IMR-90 (cell line): ENCODE data around the gene NANS. TPM values are rescaled to one million over a fixed set of nuclear protein-coding genes. Genes with fewer than 3 reads are reported as not detected.

Experiments
- ATAC-seq: fragments of 200-7000 bp; cut with Tn5 transposase; 2 replicates; pipeline ENCODE4 v1.9.1; 2020; ENCODE audit warnings: low read depth, mild to moderate bottlenecking, moderate library complexity
- BruUV-seq: library from RNA; stranded (reverse); fragments of 400-500 nt; replicated peaks from 2 replicates; lab custom pipeline; 2021; lab: Mats Ljungman, UMichigan
- CTCF ChIA-PET: fragments of 300-600 bp; formaldehyde crosslinking; extraction: SDS; loops from one replicate; lab custom pipeline; 2021; ENCODE audit warnings: antibody characterized with exemption; lab: Yijun Ruan, JAX
- POLR2A ChIA-PET: fragments of 300-600 bp; sonication (Branson Sonifier 250); formaldehyde crosslinking; loops from one replicate; lab custom pipeline; 2022; ENCODE audit warnings: antibody characterized with exemption; ENCODE audit not compliant: unreplicated experiment; lab: Charles Lee
- DNase-seq: peaks from one replicate; pipeline ENCODE4 v3.0.0; 2013
- H2AFZ ChIP-seq: replicated peaks from 2 replicates; pipeline ENCODE3; 2013; ENCODE audit warnings: low read length, mild to moderate bottlenecking; ENCODE audit not compliant: poor library complexity
- H2AK5ac ChIP-seq: 2 replicates; pipeline ENCODE4 v1.6.1; 2013; ENCODE audit warnings: low read depth, low read length, inconsistent platforms
- H2AK9ac ChIP-seq: replicated peaks from 2 replicates; pipeline ENCODE3; 2013; ENCODE audit warnings: mild to moderate bottlenecking, low read depth, low read length, moderate library complexity; ENCODE audit not compliant: poor library complexity
- H2BK120ac ChIP-seq: 2 replicates; pipeline ENCODE4 v1.6.1; 2013; ENCODE audit warnings: low read depth, low read length, inconsistent platforms
- H2BK15ac ChIP-seq: 3 replicates; pipeline ENCODE4 v1.6.1; 2013; ENCODE audit warnings: low read depth, low read length, inconsistent platforms
- H2BK20ac ChIP-seq: 2 replicates; pipeline ENCODE4 v1.6.1; 2013; ENCODE audit warnings: low read depth, mild to moderate bottlenecking, inconsistent platforms, low read length, moderate library complexity
- H2BK5ac ChIP-seq: 2 replicates; pipeline ENCODE4 v1.6.1; 2013; ENCODE audit warnings: mild to moderate bottlenecking, low read depth, low read length, inconsistent platforms; ENCODE audit not compliant: poor library complexity, severe bottlenecking
- H3K14ac ChIP-seq: replicated peaks from 2 replicates; pipeline ENCODE4 v1.6.1; 2013; ENCODE audit warnings: low read depth, low read length, inconsistent platforms
- H3K18ac ChIP-seq: 2 replicates; pipeline ENCODE4 v1.6.1; 2013; ENCODE audit warnings: low read depth, low read length, control low read depth
- H3K23ac ChIP-seq: 2 replicates; pipeline ENCODE4 v1.6.1; 2013; ENCODE audit warnings: low read depth, low read length, inconsistent platforms
- H3K27ac ChIP-seq: 2 replicates; pipeline ENCODE4 v1.5.1; 2013; ENCODE audit warnings: mild to moderate bottlenecking, control low read depth, low read length; ENCODE audit not compliant: insufficient read depth
- H3K27me3 ChIP-seq: 2 replicates; pipeline ENCODE4 v1.6.1; 2013; ENCODE audit warnings: low read length; ENCODE audit not compliant: control insufficient read depth, insufficient read depth
- H3K36me3 ChIP-seq: 2 replicates; pipeline ENCODE4 v1.6.1; 2013; ENCODE audit warnings: low read length, mixed read lengths; ENCODE audit not compliant: control insufficient read depth, insufficient read depth
- H3K4ac ChIP-seq: 2 replicates; pipeline ENCODE4 v1.6.1; 2013; ENCODE audit warnings: low read depth, low read length, inconsistent platforms
- H3K4me1 ChIP-seq: 2 replicates; pipeline ENCODE4 v1.6.1; 2013; ENCODE audit warnings: low read length, mixed read lengths; ENCODE audit not compliant: control insufficient read depth, insufficient read depth
- H3K4me2 ChIP-seq: 2 replicates; pipeline ENCODE4 v1.6.1; 2013; ENCODE audit warnings: low read depth, mild to moderate bottlenecking, control low read depth, low read length, moderate library complexity
- H3K4me3 ChIP-seq: 2 replicates; pipeline ENCODE4 v1.5.1; 2013; ENCODE audit warnings: low read depth, mild to moderate bottlenecking, control low read depth, low read length, moderate library complexity; ENCODE audit not compliant: insufficient read depth
- H3K56ac ChIP-seq: 2 replicates; pipeline ENCODE4 v1.6.1; 2013; ENCODE audit warnings: low read length, inconsistent platforms; ENCODE audit not compliant: insufficient read depth; ENCODE audit errors: extremely low read depth
- H3K79me1 ChIP-seq, 2 experiments: 2 replicates each; pipeline ENCODE4 v1.6.1; 2013; ENCODE audit warnings: low read length in 2 of 2, inconsistent platforms in 1 of 2, low read depth in 1 of 2
- H3K9ac ChIP-seq: 2 replicates; pipeline ENCODE4 v1.6.1; 2013; ENCODE audit warnings: low read depth, low read length, control low read depth
- H3K9me1 ChIP-seq: 2 replicates; pipeline ENCODE4 v1.6.1; 2013; ENCODE audit warnings: low read length, inconsistent platforms; ENCODE audit not compliant: insufficient read depth
- H3K9me3 ChIP-seq: 2 replicates; pipeline ENCODE4 v1.6.1; 2013; ENCODE audit warnings: low read length; ENCODE audit not compliant: control insufficient read depth, insufficient read depth
- H4K20me1 ChIP-seq: 2 replicates; pipeline ENCODE4 v1.6.1; 2013; ENCODE audit warnings: low read length, inconsistent platforms; ENCODE audit not compliant: insufficient read depth
- H4K5ac ChIP-seq: 2 replicates; pipeline ENCODE4 v1.6.1; 2013; ENCODE audit warnings: mild to moderate bottlenecking, low read depth, low read length, control low read depth
- H4K8ac ChIP-seq, 2 experiments: 2 replicates each; pipeline ENCODE4 v1.6.1; 2013; ENCODE audit warnings: low read depth in 2 of 2, low read length in 2 of 2, control low read depth in 1 of 2, inconsistent platforms in 1 of 2
- H4K91ac ChIP-seq: 2 replicates; pipeline ENCODE4 v1.6.1; 2013; ENCODE audit warnings: low read depth, low read length, inconsistent platforms; ENCODE audit not compliant: insufficient read depth
- RAD21 ChIP-seq: IDR thresholded peaks from 2 replicates; pipeline ENCODE4 v1.6.1; 2012; ENCODE audit warnings: low read length, improper control_type of control experiment
- WGBS, 2 experiments: methylation state at CpG; one replicate each; pipeline versions ENCODE4 v1.1.5 to v1.1.7; 2013; ENCODE audit warnings: missing lambda C conversion rate in 2 of 2; ENCODE audit not compliant: insufficient read length in 1 of 2; ENCODE audit errors: extremely low coverage in 2 of 2; 5-methylcytosine and 5-hydroxymethylcytosine counted together
- dilution Hi-C: fragments of 300-500 bp; cut with HindIII; formaldehyde crosslinking; loops from one replicate; pipeline ENCODE4 v1.14.3; 2018; ENCODE audit warnings: low sequenced_read_pairs; ENCODE audit not compliant: unreplicated experiment
- in situ Hi-C: fragments of 300-500 bp; cut with MboI; formaldehyde crosslinking; loops from 3 replicates; pipeline ENCODE4 v1.14.3; 2019; ENCODE audit warnings: low sequenced_read_pairs, inconsistent platforms, mixed read lengths
- intact Hi-C: fragments of 100-400 bp; cut with micrococcal nuclease; formaldehyde crosslinking; loops from 2 replicates; pipeline ENCODE4 v1.10.0; 2022
- polyA plus RNA-seq, 3 experiments: library from polyadenylated mRNA; depleted of rRNA; stranded (reverse); fragments of >200 nt; gene quantifications; 2 replicates each; pipeline ENCODE4 v1.2.3, GENCODE V29; 2012; ENCODE audit warnings: low replicate concordance in 1 of 3
- total RNA-seq: library from RNA; depleted of rRNA; stranded (reverse); fragments of >200 nt; gene quantifications from 2 replicates; pipeline ENCODE4 v1.2.3, GENCODE V29; 2012

NANS gene
- total and polyA plus RNA-seq, 2 of the 4 experiments (the other 2 are of a cell fraction) = 210 to 306 TPM

GRCh38 chr9:98097836-98098235 lies 41.3 kb downstream of the NANS start:
- WGBS, 2 experiments = 100% methylated on average over 1 of the region's 4 CpGs; no CpG with 5 or more reads in 1 of the 2 experiments

More at GRCh38 chr9:98097836-98098235, 41.3 kb downstream of the NANS start:
- H2AK5ac ChIP-seq = no peak overlapping the region
- H2BK20ac ChIP-seq = no peak overlapping the region
- H3K9ac ChIP-seq = no peak overlapping the region
- TF ChIP-seq RAD21 = no peak
- H3K36me3 ChIP-seq = peaks cover 1% of the 10 kb centered on the region; the same call in 1 of the 2 replicates
- H3K27me3 ChIP-seq = no peaks in the 10 kb centered on the region
- ChIA-PET CTCF (no interaction called here), POLR2A (no interaction called here)
- intact Hi-C loops = no loop called here
- no peak overlapping the region for H3K4me3 ChIP-seq
- no peak overlapping the region for H4K8ac ChIP-seq
- in situ Hi-C loops = no loop called here
- ATAC-seq (no peak), DNase-seq (no peak)
- H3K27ac ChIP-seq = no peak overlapping the region
- no peak overlapping the region for H2AFZ ChIP-seq
- no peaks in the 10 kb centered on the region for H3K9me3 ChIP-seq
- no peak overlapping the region for H3K56ac ChIP-seq
- H3K9me1 ChIP-seq = no peaks in the 10 kb centered on the region; the same call in 1 of the 2 replicates
- no peak overlapping the region for H3K23ac ChIP-seq
- dilution Hi-C loops = no loop called here
- H3K18ac ChIP-seq = no peak overlapping the region
- H4K5ac ChIP-seq = no peak overlapping the region
- H4K20me1 ChIP-seq = no peaks in the 10 kb centered on the region
- BruUV-seq = no TSS peak
- H2BK120ac ChIP-seq = no peak overlapping the region
- H2BK15ac ChIP-seq = no peak overlapping the region
- no peaks in the 10 kb centered on the region for H3K79me1 ChIP-seq
- no peak overlapping the region for H3K14ac ChIP-seq
- H3K4ac ChIP-seq = no peak overlapping the region
- no peak overlapping the region for H3K4me2 ChIP-seq
- no peak overlapping the region for H2AK9ac ChIP-seq
- no peaks in the 10 kb centered on the region for H3K4me1 ChIP-seq
- H4K91ac ChIP-seq = no peak overlapping the region
- H2BK5ac ChIP-seq = no peak overlapping the region
